Mononuclear cell (primary cell): ENCODE measurements around the gene WDR27. TPM values are rescaled to one million over a fixed set of nuclear protein-coding genes. Genes with fewer than 3 reads are reported as not detected.
"Not testable (repeated sequence)": the region's sequence is repeated elsewhere in the genome, so short reads cannot be mapped to it uniquely, and the experiment has no call there.

Source experiments
- H3K27me3 ChIP-seq: 2 replicates; pipeline ENCODE4 v1.6.0; 2011; ENCODE audit warnings: low read length, control low read depth; ENCODE audit not compliant: insufficient read depth
- H3K4me1 ChIP-seq: 2 replicates; pipeline ENCODE4 v1.5.1; 2011; ENCODE audit warnings: mild to moderate bottlenecking, low read length, control low read depth; ENCODE audit not compliant: insufficient read depth
- H3K4me3 ChIP-seq: 2 replicates; pipeline ENCODE4 v1.5.1; 2011; ENCODE audit warnings: mild to moderate bottlenecking, low read length, moderate library complexity
- H3K9me3 ChIP-seq: 2 replicates; pipeline ENCODE4 v1.5.1; 2011; ENCODE audit warnings: low read depth, mild to moderate bottlenecking, control low read depth, low read length
- total RNA-seq: library from RNA; depleted of rRNA; stranded (reverse); fragments of >200 nt; gene quantifications from one replicate; pipeline ENCODE4 v1.2.3, GENCODE V29; 2012

Gene WDR27
- total RNA-seq, 1 donor = 8.3 TPM

GRCh38 chr6:169722362-169723199 is 20.8 kb upstream of the WDR27 start:
- Histone ChIP-seq H3K27me3 (no peaks in the 10 kb centered on the region), H3K9me3 (no peaks in the 10 kb centered on the region), H3K4me3 (peak overlapping the region; percentile 57), H3K4me1 (peaks cover 18% of the 10 kb centered on the region)

- Histone ChIP-seq H3K4me1 (peaks cover 14% of the 10 kb centered on the region), H3K4me3 (no peak overlapping the region), H3K27me3 (no peaks in the 10 kb centered on the region), H3K9me3 (no peaks in the 10 kb centered on the region)
These were observed 18.5 kb upstream of the WDR27 start for GRCh38 chr6:169720207-169720855.

- peaks cover 9% of the 10 kb centered on the region for H3K4me1 ChIP-seq
- H3K27me3 ChIP-seq = no peaks in the 10 kb centered on the region
- no peak overlapping the region for H3K4me3 ChIP-seq
- H3K9me3 ChIP-seq = no peaks in the 10 kb centered on the region
These were observed 17.3 kb upstream of the WDR27 start for GRCh38 chr6:169719117-169719516.

- no peaks in the 10 kb centered on the region for H3K27me3 ChIP-seq
- no peaks in the 10 kb centered on the region for H3K9me3 ChIP-seq
- H3K4me1 ChIP-seq = no peaks in the 10 kb centered on the region
- H3K4me3 ChIP-seq = no peak overlapping the region
These were observed 12.8 kb upstream of the WDR27 start for GRCh38 chr6:169714595-169714994.

GRCh38 chr6:169714178-169714577 is 12.3 kb upstream of the WDR27 start:
- H3K27me3 ChIP-seq = no peaks in the 10 kb centered on the region
- H3K4me3 ChIP-seq = no peak overlapping the region
- H3K9me3 ChIP-seq = no peaks in the 10 kb centered on the region
- no peaks in the 10 kb centered on the region for H3K4me1 ChIP-seq

- H3K4me1 ChIP-seq = no peaks in the 10 kb centered on the region
- no peaks in the 10 kb centered on the region for H3K9me3 ChIP-seq
- no peaks in the 10 kb centered on the region for H3K27me3 ChIP-seq
- no peak overlapping the region for H3K4me3 ChIP-seq
These were observed 8.2 kb upstream of the WDR27 start for GRCh38 chr6:169710009-169710408.

- H3K9me3 ChIP-seq = no peaks in the 10 kb centered on the region
- peaks cover under 1% of the 10 kb centered on the region for H3K4me1 ChIP-seq
- H3K27me3 ChIP-seq = no peaks in the 10 kb centered on the region
- H3K4me3 ChIP-seq = no peak overlapping the region
These were observed 7.5 kb upstream of the WDR27 start for GRCh38 chr6:169709293-169709692.

GRCh38 chr6:169707772-169708171 is 5.9 kb upstream of the WDR27 start:
- Histone ChIP-seq H3K27me3 (no peaks in the 10 kb centered on the region), H3K9me3 (no peaks in the 10 kb centered on the region), H3K4me3 (no peak overlapping the region), H3K4me1 (peaks cover 15% of the 10 kb centered on the region)

GRCh38 chr6:169702840-169703246 is 1.0 kb upstream of the WDR27 start:
- H3K4me1 ChIP-seq = peaks cover 35% of the 10 kb centered on the region
- H3K9me3 ChIP-seq = no peaks in the 10 kb centered on the region
- H3K27me3 ChIP-seq = no peaks in the 10 kb centered on the region
- peak overlapping the region; percentile 71 for H3K4me3 ChIP-seq

GRCh38 chr6:169701311-169701953 is 397 bp downstream of the WDR27 start:
- peaks cover 35% of the 10 kb centered on the region for H3K4me1 ChIP-seq
- H3K9me3 ChIP-seq = no peaks in the 10 kb centered on the region
- H3K4me3 ChIP-seq = peak overlapping the region; percentile 71
- H3K27me3 ChIP-seq = no peaks in the 10 kb centered on the region

GRCh38 chr6:169700296-169700695 is 1.5 kb downstream of the WDR27 start:
- H3K4me1 ChIP-seq = peaks cover 35% of the 10 kb centered on the region
- no peak overlapping the region for H3K4me3 ChIP-seq
- no peaks in the 10 kb centered on the region for H3K27me3 ChIP-seq
- H3K9me3 ChIP-seq = peaks cover 4% of the 10 kb centered on the region

- not testable (repeated sequence) for H3K9me3 ChIP-seq, H3K4me3 ChIP-seq, H3K27me3 ChIP-seq
- peaks cover 17% of the 10 kb centered on the region for H3K4me1 ChIP-seq
These were observed 4.7 kb downstream of the WDR27 start for GRCh38 chr6:169697115-169697514.

GRCh38 chr6:169695131-169695530 is 6.7 kb downstream of the WDR27 start:
- Histone ChIP-seq H3K27me3 (no peaks in the 10 kb centered on the region), H3K4me1 (peaks cover 5% of the 10 kb centered on the region), H3K4me3 (no peak overlapping the region), H3K9me3 (peaks cover 10% of the 10 kb centered on the region)

- no peaks in the 10 kb centered on the region for H3K27me3 ChIP-seq
- H3K4me1 ChIP-seq = no peaks in the 10 kb centered on the region
- H3K4me3 ChIP-seq = no peak overlapping the region
- peaks cover 16% of the 10 kb centered on the region for H3K9me3 ChIP-seq
These were observed 9.3 kb downstream of the WDR27 start for GRCh38 chr6:169692516-169692915.

- H3K9me3 ChIP-seq = peaks cover 24% of the 10 kb centered on the region
- H3K27me3 ChIP-seq = no peaks in the 10 kb centered on the region
- H3K4me3 ChIP-seq = no peak overlapping the region
- H3K4me1 ChIP-seq = no peaks in the 10 kb centered on the region
These were observed 10.6 kb downstream of the WDR27 start for GRCh38 chr6:169691260-169691659.
